ENCODE results near the gene RNASE4.

DNA sequence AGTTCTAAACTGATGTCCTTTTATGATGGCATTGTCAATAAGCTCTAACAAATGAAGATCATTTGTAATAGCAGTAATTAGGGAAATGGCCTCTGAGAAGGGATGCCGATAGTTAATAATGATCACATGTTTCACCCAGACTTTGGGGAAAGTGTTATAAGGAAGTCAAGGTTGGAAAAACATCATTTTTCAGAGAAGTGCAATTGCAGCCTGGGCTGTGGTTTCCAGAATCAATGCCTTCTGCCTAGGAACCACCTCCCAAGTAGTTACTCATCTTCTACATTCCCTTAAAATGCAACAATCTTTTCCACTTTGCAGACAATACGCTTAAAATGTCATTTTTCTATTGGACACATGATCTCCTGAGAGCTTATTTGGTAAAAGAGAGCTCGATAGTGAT, 62.2 kb downstream of the RNASE4 start:
- TF ChIP-seq, protein P1, sequence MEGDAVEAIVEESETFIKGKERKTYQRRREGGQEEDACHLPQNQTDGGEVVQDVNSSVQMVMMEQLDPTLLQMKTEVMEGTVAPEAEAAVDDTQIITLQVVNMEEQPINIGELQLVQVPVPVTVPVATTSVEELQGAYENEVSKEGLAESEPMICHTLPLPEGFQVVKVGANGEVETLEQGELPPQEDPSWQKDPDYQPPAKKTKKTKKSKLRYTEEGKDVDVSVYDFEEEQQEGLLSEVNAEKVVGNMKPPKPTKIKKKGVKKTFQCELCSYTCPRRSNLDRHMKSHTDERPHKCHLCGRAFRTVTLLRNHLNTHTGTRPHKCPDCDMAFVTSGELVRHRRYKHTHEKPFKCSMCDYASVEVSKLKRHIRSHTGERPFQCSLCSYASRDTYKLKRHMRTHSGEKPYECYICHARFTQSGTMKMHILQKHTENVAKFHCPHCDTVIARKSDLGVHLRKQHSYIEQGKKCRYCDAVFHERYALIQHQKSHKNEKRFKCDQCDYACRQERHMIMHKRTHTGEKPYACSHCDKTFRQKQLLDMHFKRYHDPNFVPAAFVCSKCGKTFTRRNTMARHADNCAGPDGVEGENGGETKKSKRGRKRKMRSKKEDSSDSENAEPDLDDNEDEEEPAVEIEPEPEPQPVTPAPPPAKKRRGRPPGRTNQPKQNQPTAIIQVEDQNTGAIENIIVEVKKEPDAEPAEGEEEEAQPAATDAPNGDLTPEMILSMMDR (IDR thresholded peaks at IDR 0.05): no peak
- TF ChIP-seq POLR2A (IDR thresholded peaks at IDR 0.05): no peak
- no peak for TF ChIP-seq EP300 (IDR thresholded peaks at IDR 0.05; ENCODE audit: low read depth)
- no peak for TF ChIP-seq POLR2AphosphoS5 (IDR thresholded peaks at IDR 0.05)

Measured in transverse colon (tissue), 4 donors.